ENCODE results near the gene GCKR.
"Not testable (repeated sequence)": the region's sequence is repeated elsewhere in the genome, so short reads cannot be mapped to it uniquely, and the experiment has no call there.

Gene GCKR

GRCh38 chr2:27544143-27544821, 47.6 kb downstream of the GCKR start:
- H3K27ac Mint-ChIP-seq, result no peak overlapping the region
- H3K36me3 Mint-ChIP-seq, result no peaks in the 10 kb centered on the region
- H3K4me3 Mint-ChIP-seq, result no peak overlapping the region
- H3K9me3 Mint-ChIP-seq, result no peaks in the 10 kb centered on the region
- no peaks in the 10 kb centered on the region for H3K4me1 Mint-ChIP-seq
- no peaks in the 10 kb centered on the region for H3K27me3 Mint-ChIP-seq

GRCh38 chr2:27545348-27546141, 48.9 kb downstream of the GCKR start:
- Mint-ChIP-seq H3K4me1 (no peaks in the 10 kb centered on the region), H3K9me3 (no peaks in the 10 kb centered on the region), H3K4me3 (no peak overlapping the region), H3K36me3 (no peaks in the 10 kb centered on the region), H3K27me3 (no peaks in the 10 kb centered on the region), H3K27ac (no peak overlapping the region)

- Mint-ChIP-seq H3K4me3 (no peak overlapping the region), H3K36me3 (no peaks in the 10 kb centered on the region), H3K9me3 (no peaks in the 10 kb centered on the region), H3K27me3 (peaks cover 3% of the 10 kb centered on the region), H3K4me1 (no peaks in the 10 kb centered on the region), H3K27ac (no peak overlapping the region)
Measured at GRCh38 chr2:27549303-27549702, 52.7 kb downstream of the GCKR start.

GRCh38 chr2:27551514-27551913, 54.9 kb downstream of the GCKR start:
- Mint-ChIP-seq H3K4me1 (no peaks in the 10 kb centered on the region), H3K27me3 (peaks cover 5% of the 10 kb centered on the region), H3K36me3 (no peaks in the 10 kb centered on the region), H3K27ac (no peak overlapping the region), H3K9me3 (no peaks in the 10 kb centered on the region), H3K4me3 (no peak overlapping the region)

GRCh38 chr2:27552941-27553340, 56.3 kb downstream of the GCKR start:
- Mint-ChIP-seq H3K9me3 (no peaks in the 10 kb centered on the region), H3K36me3 (no peaks in the 10 kb centered on the region), H3K4me3 (no peak overlapping the region), H3K4me1 (no peaks in the 10 kb centered on the region), H3K27ac (no peak overlapping the region), H3K27me3 (peaks cover 5% of the 10 kb centered on the region)

- H3K27me3 Mint-ChIP-seq, H3K4me3 Mint-ChIP-seq, H3K27ac Mint-ChIP-seq, H3K9me3 Mint-ChIP-seq, H3K36me3 Mint-ChIP-seq, H3K4me1 Mint-ChIP-seq: not testable (repeated sequence)
Measured at GRCh38 chr2:27554451-27554850, 57.8 kb downstream of the GCKR start.

GRCh38 chr2:27559228-27559627, 62.6 kb downstream of the GCKR start:
- Mint-ChIP-seq H3K4me1 (no peaks in the 10 kb centered on the region), H3K4me3 (no peak overlapping the region), H3K9me3 (no peaks in the 10 kb centered on the region), H3K27me3 (peaks cover 5% of the 10 kb centered on the region), H3K36me3 (no peaks in the 10 kb centered on the region), H3K27ac (no peak overlapping the region)

- H3K27me3 Mint-ChIP-seq, result peaks cover 12% of the 10 kb centered on the region
- H3K9me3 Mint-ChIP-seq, result no peaks in the 10 kb centered on the region
- H3K36me3 Mint-ChIP-seq, result peaks cover 3% of the 10 kb centered on the region
- H3K4me1 Mint-ChIP-seq, result no peaks in the 10 kb centered on the region
- H3K27ac Mint-ChIP-seq, result no peak overlapping the region
- H3K4me3 Mint-ChIP-seq, result no peak overlapping the region
Measured at GRCh38 chr2:27561060-27561459, 64.4 kb downstream of the GCKR start.

GRCh38 chr2:27566628-27567027, 70.0 kb downstream of the GCKR start:
- Mint-ChIP-seq H3K4me3 (no peak overlapping the region), H3K36me3 (peaks cover 3% of the 10 kb centered on the region), H3K9me3 (no peaks in the 10 kb centered on the region), H3K27ac (no peak overlapping the region), H3K4me1 (no peaks in the 10 kb centered on the region), H3K27me3 (peaks cover 15% of the 10 kb centered on the region)

- Mint-ChIP-seq H3K9me3 (no peaks in the 10 kb centered on the region), H3K36me3 (peaks cover 4% of the 10 kb centered on the region), H3K27me3 (peaks cover 12% of the 10 kb centered on the region), H3K4me3 (no peak overlapping the region), H3K4me1 (no peaks in the 10 kb centered on the region), H3K27ac (no peak overlapping the region)
Measured at GRCh38 chr2:27569398-27569797, 72.8 kb downstream of the GCKR start.

GRCh38 chr2:27571197-27571596, 74.6 kb downstream of the GCKR start:
- peaks cover 1% of the 10 kb centered on the region for H3K36me3 Mint-ChIP-seq
- H3K27me3 Mint-ChIP-seq, result peaks cover 5% of the 10 kb centered on the region
- no peak overlapping the region for H3K27ac Mint-ChIP-seq
- H3K4me3 Mint-ChIP-seq, result no peak overlapping the region
- H3K4me1 Mint-ChIP-seq, result no peaks in the 10 kb centered on the region
- no peaks in the 10 kb centered on the region for H3K9me3 Mint-ChIP-seq

- no peaks in the 10 kb centered on the region for H3K4me1 Mint-ChIP-seq
- no peaks in the 10 kb centered on the region for H3K9me3 Mint-ChIP-seq
- H3K36me3 Mint-ChIP-seq, result peaks cover 1% of the 10 kb centered on the region
- H3K27ac Mint-ChIP-seq, result no peak overlapping the region
- H3K27me3 Mint-ChIP-seq, result peaks cover 3% of the 10 kb centered on the region
- H3K4me3 Mint-ChIP-seq, result no peak overlapping the region
Measured at GRCh38 chr2:27571681-27572080, 75.0 kb downstream of the GCKR start.

- Mint-ChIP-seq H3K27ac (no peak overlapping the region), H3K4me3 (no peak overlapping the region), H3K9me3 (no peaks in the 10 kb centered on the region), H3K4me1 (no peaks in the 10 kb centered on the region), H3K27me3 (no peaks in the 10 kb centered on the region), H3K36me3 (peaks cover 1% of the 10 kb centered on the region)
Measured at GRCh38 chr2:27572439-27572838, 75.8 kb downstream of the GCKR start.

- H3K9me3 Mint-ChIP-seq, result no peaks in the 10 kb centered on the region
- H3K4me1 Mint-ChIP-seq, result no peaks in the 10 kb centered on the region
- H3K4me3 Mint-ChIP-seq, result no peak overlapping the region
- no peaks in the 10 kb centered on the region for H3K27me3 Mint-ChIP-seq
- H3K36me3 Mint-ChIP-seq, result peaks cover 1% of the 10 kb centered on the region
- no peak overlapping the region for H3K27ac Mint-ChIP-seq
Measured at GRCh38 chr2:27572998-27573429, 76.4 kb downstream of the GCKR start.

All from activated naive CD4-positive, alpha-beta T cell treated with anti-CD3 and anti-CD28 coated beads, Interleukin-2, amount 50 U/mL, for 24 hours (primary cell).